ENCODE measurements around the gene BPI.

DNA sequence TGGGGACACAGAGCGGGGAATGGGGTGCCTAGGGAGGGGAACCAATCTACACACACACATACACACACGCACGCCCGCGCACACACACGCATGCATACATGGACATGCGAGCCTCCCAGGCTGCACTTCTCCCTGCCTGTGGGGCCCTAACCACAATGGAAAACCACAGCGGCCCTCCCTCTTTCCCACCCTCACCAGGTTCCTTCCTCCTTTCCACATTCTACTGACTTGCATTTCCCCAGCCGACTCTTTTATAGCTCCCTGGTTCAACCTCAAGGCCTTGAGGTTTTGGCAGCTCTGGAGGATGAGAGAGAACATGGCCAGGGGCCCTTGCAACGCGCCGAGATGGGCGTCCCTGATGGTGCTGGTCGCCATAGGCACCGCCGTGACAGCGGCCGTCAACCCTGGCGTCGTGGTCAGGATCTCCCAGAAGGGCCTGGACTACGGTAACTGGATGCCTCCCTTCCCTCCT is at the start of gene BPI:
- TF ChIP-seq, protein P1, sequence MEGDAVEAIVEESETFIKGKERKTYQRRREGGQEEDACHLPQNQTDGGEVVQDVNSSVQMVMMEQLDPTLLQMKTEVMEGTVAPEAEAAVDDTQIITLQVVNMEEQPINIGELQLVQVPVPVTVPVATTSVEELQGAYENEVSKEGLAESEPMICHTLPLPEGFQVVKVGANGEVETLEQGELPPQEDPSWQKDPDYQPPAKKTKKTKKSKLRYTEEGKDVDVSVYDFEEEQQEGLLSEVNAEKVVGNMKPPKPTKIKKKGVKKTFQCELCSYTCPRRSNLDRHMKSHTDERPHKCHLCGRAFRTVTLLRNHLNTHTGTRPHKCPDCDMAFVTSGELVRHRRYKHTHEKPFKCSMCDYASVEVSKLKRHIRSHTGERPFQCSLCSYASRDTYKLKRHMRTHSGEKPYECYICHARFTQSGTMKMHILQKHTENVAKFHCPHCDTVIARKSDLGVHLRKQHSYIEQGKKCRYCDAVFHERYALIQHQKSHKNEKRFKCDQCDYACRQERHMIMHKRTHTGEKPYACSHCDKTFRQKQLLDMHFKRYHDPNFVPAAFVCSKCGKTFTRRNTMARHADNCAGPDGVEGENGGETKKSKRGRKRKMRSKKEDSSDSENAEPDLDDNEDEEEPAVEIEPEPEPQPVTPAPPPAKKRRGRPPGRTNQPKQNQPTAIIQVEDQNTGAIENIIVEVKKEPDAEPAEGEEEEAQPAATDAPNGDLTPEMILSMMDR (IDR thresholded peaks at IDR 0.05; ENCODE audit: low read length): no peak
- TF ChIP-seq EZH2 (IDR thresholded peaks at IDR 0.05; ENCODE audit: borderline replicate concordance, low read length): no peak
